SK-N-SH (cell line): ENCODE data around the gene WRAP73. TPM values are rescaled to one million over a fixed set of nuclear protein-coding genes. Genes with fewer than 3 reads are reported as not detected.

Experiments used
- CTCF ChIA-PET: fragments of 300-600, 350-600 bp; formaldehyde crosslinking; extraction: SDS; loops from one replicate; lab custom pipeline; 2021; lab: Yijun Ruan, JAX
- POLR2A ChIA-PET: fragments of 350-600 bp; sonication (Branson Sonifier 250); formaldehyde crosslinking; extraction: SDS; loops from one replicate; lab custom pipeline; 2020; ENCODE audit warnings: antibody characterized with exemption, inconsistent platforms; lab: Yijun Ruan, JAX
- DNase-seq: peaks from one replicate; pipeline ENCODE4 v3.0.0; 2012
- H2AFZ ChIP-seq: fragments of 200-600 bp; sonication (generic); 2 replicates; pipeline ENCODE4 v1.8.1; 2016; ENCODE audit warnings: antibody characterized with exemption, mild to moderate bottlenecking, low read depth
- H3F3A ChIP-seq: fragments of 200-600 bp; sonication (generic); replicated peaks from 2 replicates; pipeline ENCODE3; 2016; ENCODE audit warnings: antibody characterized with exemption, mild to moderate bottlenecking; ENCODE audit not compliant: insufficient read depth
- H3K27ac ChIP-seq, 2 experiments: fragments of 200-500 bp in 1 of 2; fragments of 200-600 bp in 1 of 2; sonication (Bioruptor generic) in 1 of 2; sonication (generic), shearing (Covaris generic) in 1 of 2; 2 replicates each; pipeline versions ENCODE4 v1.5.1 to v1.6.1; 2014 to 2016; ENCODE audit warnings: low read depth in 2 of 2, inconsistent platforms in 1 of 2, low read length in 1 of 2, mild to moderate bottlenecking in 1 of 2, mixed read lengths in 1 of 2
- H3K27me3 ChIP-seq: fragments of 200-600 bp; sonication (generic), shearing (Covaris generic); 2 replicates; pipeline ENCODE4 v1.6.1; 2016; ENCODE audit warnings: mixed run types; ENCODE audit not compliant: insufficient read depth
- H3K36me3 ChIP-seq, 2 experiments: fragments of 200-500 bp in 1 of 2; fragments of 200-600 bp in 1 of 2; sonication (Bioruptor generic) in 1 of 2; sonication (generic) in 1 of 2; replicated peaks in 1 of 2; 2 replicates each; pipeline versions ENCODE3 to v1.5.1; 2014 to 2016; ENCODE audit warnings: low read length in 1 of 2, mild to moderate bottlenecking in 1 of 2; ENCODE audit not compliant: insufficient read depth in 2 of 2, control insufficient read depth in 1 of 2
- H3K4me1 ChIP-seq, 2 experiments: fragments of 200-500 bp in 1 of 2; fragments of 200-600 bp in 1 of 2; sonication (Bioruptor generic) in 1 of 2; sonication (generic), shearing (Covaris generic) in 1 of 2; 2 replicates each; pipeline versions ENCODE4 v1.5.1 to v1.6.1; 2014 to 2016; ENCODE audit warnings: low read depth in 1 of 2, low read length in 1 of 2, mixed run types in 1 of 2; ENCODE audit not compliant: insufficient read depth in 2 of 2, control insufficient read depth in 1 of 2
- H3K4me2 ChIP-seq: fragments of 200-600 bp; sonication (generic), shearing (Covaris generic); 2 replicates; pipeline ENCODE4 v1.6.1; 2017; ENCODE audit warnings: mixed run types
- H3K4me3 ChIP-seq, 2 experiments: fragments of 200-500 bp in 1 of 2; fragments of 200-600 bp in 1 of 2; sonication (Bioruptor generic) in 1 of 2; sonication (generic), shearing (Covaris generic) in 1 of 2; 2 replicates each; pipeline versions ENCODE4 v1.5.1 to v1.8.1; 2014 to 2016; ENCODE audit warnings: low read depth in 2 of 2, inconsistent platforms in 1 of 2, low read length in 1 of 2, mild to moderate bottlenecking in 1 of 2, mixed read lengths in 1 of 2, moderate library complexity in 1 of 2
- H3K79me2 ChIP-seq: fragments of 200-600 bp; sonication (generic); 2 replicates; pipeline ENCODE4 v1.8.1; 2017; ENCODE audit warnings: mild to moderate bottlenecking; ENCODE audit not compliant: insufficient read depth
- H3K9ac ChIP-seq: fragments of 200-600 bp; sonication (generic); 2 replicates; pipeline ENCODE4 v1.6.1; 2017; ENCODE audit warnings: mixed run types
- H3K9me2 ChIP-seq: fragments of 200-600 bp; sonication (generic); 2 replicates; pipeline ENCODE4 v1.6.1; 2017; ENCODE audit warnings: mixed run types
- H3K9me3 ChIP-seq: fragments of 200-600 bp; sonication (generic); 2 replicates; pipeline ENCODE4 v1.6.1; 2017; ENCODE audit warnings: mixed run types, mild to moderate bottlenecking, moderate library complexity
- H4K20me1 ChIP-seq: fragments of 200-600 bp; sonication (generic); 2 replicates; pipeline ENCODE4 v1.6.1; 2017; ENCODE audit warnings: mild to moderate bottlenecking, mixed run types; ENCODE audit not compliant: insufficient read depth
- CHD2 ChIP-seq: fragments of 150-350 bp; IDR thresholded peaks from 2 replicates; pipeline ENCODE4 v1.6.1; 2018; ENCODE audit warnings: low read length; ENCODE audit not compliant: partially characterized antibody
- ELF1 ChIP-seq: IDR thresholded peaks from 2 replicates; pipeline ENCODE4 v1.4.0; 2012
- EP300 ChIP-seq, 2 experiments: IDR thresholded peaks; 2 replicates each; pipeline versions ENCODE4 v1.4.0 to v1.6.1; 2012; ENCODE audit warnings: borderline replicate concordance in 1 of 2, low read depth in 1 of 2, low read length in 1 of 2
- EZH2phosphoT487 ChIP-seq: fragments of 200-600 bp; sonication (generic); IDR thresholded peaks from 2 replicates; pipeline ENCODE4 v1.6.1; 2017; ENCODE audit warnings: low read depth, mixed run types, mild to moderate bottlenecking, antibody characterized with exemption, moderate library complexity, borderline replicate concordance
- FOSL2 ChIP-seq: IDR thresholded peaks from 2 replicates; pipeline ENCODE4 v1.4.0; 2012; ENCODE audit warnings: low read depth, mild to moderate bottlenecking, moderate library complexity, borderline replicate concordance
- GABPA ChIP-seq: IDR thresholded peaks from 2 replicates; pipeline ENCODE4 v1.4.0; 2012; ENCODE audit warnings: low read depth, mild to moderate bottlenecking
- GATA2 ChIP-seq: sonication (generic); formaldehyde crosslinking; IDR thresholded peaks from 2 replicates; pipeline ENCODE4 v1.5.0; 2020; ENCODE audit warnings: mild to moderate bottlenecking, missing genetic modification reagents
- MXI1 ChIP-seq: IDR thresholded peaks from 2 replicates; pipeline ENCODE4 v1.6.1; 2012; ENCODE audit warnings: mild to moderate bottlenecking, low read depth, low read length, improper control_type of control experiment
- NFIC ChIP-seq: IDR thresholded peaks from 2 replicates; pipeline ENCODE4 v1.4.0; 2012; ENCODE audit warnings: borderline replicate concordance
- PBX3 ChIP-seq: IDR thresholded peaks from 2 replicates; pipeline ENCODE4; 2012
- RCOR1 ChIP-seq: fragments of 150-350 bp; IDR thresholded peaks from 2 replicates; pipeline ENCODE4 v1.6.1; 2017; ENCODE audit warnings: antibody characterized with exemption, low read length
- RXRA ChIP-seq: IDR thresholded peaks from 2 replicates; pipeline ENCODE4 v1.4.0; 2012; ENCODE audit warnings: low read depth, mild to moderate bottlenecking, borderline replicate concordance
- SIN3A ChIP-seq: IDR thresholded peaks from 2 replicates; pipeline ENCODE4 v1.6.1; 2012; ENCODE audit warnings: low read depth, mild to moderate bottlenecking, low read length, moderate library complexity, borderline replicate concordance
- TCF12 ChIP-seq: IDR thresholded peaks from 2 replicates; pipeline ENCODE4 v1.4.0; 2012
- TEAD4 ChIP-seq: IDR thresholded peaks from 2 replicates; pipeline ENCODE4 v1.4.0; 2012; ENCODE audit warnings: mild to moderate bottlenecking, borderline replicate concordance; ENCODE audit not compliant: insufficient read depth
- WGBS: methylation state at CpG from one replicate; pipeline ENCODE4 v1.1.6; 2017; ENCODE audit warnings: low lambda C conversion rate; 5-methylcytosine and 5-hydroxymethylcytosine counted together
- polyA plus RNA-seq, 3 experiments: library from polyadenylated mRNA; depleted of rRNA; stranded (reverse); fragments of >200 nt; gene quantifications; 2 replicates each; pipeline ENCODE4 v1.2.3, GENCODE V29; 2012
- TF ChIP-seq, protein P1 (sequence below): fragments of 150-350 bp; IDR thresholded peaks from 2 replicates; pipeline ENCODE4 v1.6.1; 2016; ENCODE audit warnings: mild to moderate bottlenecking, low read depth, low read length
- TF ChIP-seq, protein P2 (sequence below): IDR thresholded peaks from 2 replicates; pipeline ENCODE4 v1.4.0; 2012; ENCODE audit warnings: low read depth, borderline replicate concordance

The WRAP73 gene
- polyA plus RNA-seq, 1 of the 3 experiments (the other 2 are of a cell fraction): 61.9 TPM

GRCh38 chr1:3664700-3665375, 14.9 kb upstream of the WRAP73 start:
- H3K79me2 ChIP-seq: no peaks in the 10 kb centered on the region
- ChIA-PET CTCF (interaction anchor here (1.1 to 1.7 kb wide), 2 partner anchors 31 to 60 kb away, joined by 4 to 5 read pairs; no protein-coding TSS in a partner anchor), POLR2A (no interaction called here)
- H3K9me3 ChIP-seq: no peaks in the 10 kb centered on the region
- no peak overlapping the region for H2AFZ ChIP-seq
- TF ChIP-seq, protein P1, sequence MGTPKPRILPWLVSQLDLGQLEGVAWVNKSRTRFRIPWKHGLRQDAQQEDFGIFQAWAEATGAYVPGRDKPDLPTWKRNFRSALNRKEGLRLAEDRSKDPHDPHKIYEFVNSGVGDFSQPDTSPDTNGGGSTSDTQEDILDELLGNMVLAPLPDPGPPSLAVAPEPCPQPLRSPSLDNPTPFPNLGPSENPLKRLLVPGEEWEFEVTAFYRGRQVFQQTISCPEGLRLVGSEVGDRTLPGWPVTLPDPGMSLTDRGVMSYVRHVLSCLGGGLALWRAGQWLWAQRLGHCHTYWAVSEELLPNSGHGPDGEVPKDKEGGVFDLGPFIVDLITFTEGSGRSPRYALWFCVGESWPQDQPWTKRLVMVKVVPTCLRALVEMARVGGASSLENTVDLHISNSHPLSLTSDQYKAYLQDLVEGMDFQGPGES: no peak
- TF ChIP-seq TEAD4 (no peak), RXRA (no peak), MXI1 (no peak), PBX3 (no peak), TCF12 (no peak), EZH2phosphoT487 (no peak), CHD2 (no peak), EP300 (IDR thresholded peaks at IDR 0.05; ENCODE audit: borderline replicate concordance in 1 of 2, low read depth in 1 of 2, low read length in 1 of 2) (no peak), ELF1 (no peak), FOSL2 (no peak), RCOR1 (no peak), SIN3A (no peak), GABPA (no peak), NFIC (no peak), GATA2 (CRISPR knock-in tag) (no peak)
- TF ChIP-seq, protein P2, sequence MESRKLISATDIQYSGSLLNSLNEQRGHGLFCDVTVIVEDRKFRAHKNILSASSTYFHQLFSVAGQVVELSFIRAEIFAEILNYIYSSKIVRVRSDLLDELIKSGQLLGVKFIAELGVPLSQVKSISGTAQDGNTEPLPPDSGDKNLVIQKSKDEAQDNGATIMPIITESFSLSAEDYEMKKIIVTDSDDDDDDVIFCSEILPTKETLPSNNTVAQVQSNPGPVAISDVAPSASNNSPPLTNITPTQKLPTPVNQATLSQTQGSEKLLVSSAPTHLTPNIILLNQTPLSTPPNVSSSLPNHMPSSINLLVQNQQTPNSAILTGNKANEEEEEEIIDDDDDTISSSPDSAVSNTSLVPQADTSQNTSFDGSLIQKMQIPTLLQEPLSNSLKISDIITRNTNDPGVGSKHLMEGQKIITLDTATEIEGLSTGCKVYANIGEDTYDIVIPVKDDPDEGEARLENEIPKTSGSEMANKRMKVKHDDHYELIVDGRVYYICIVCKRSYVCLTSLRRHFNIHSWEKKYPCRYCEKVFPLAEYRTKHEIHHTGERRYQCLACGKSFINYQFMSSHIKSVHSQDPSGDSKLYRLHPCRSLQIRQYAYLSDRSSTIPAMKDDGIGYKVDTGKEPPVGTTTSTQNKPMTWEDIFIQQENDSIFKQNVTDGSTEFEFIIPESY: no peak
- WGBS: 87% methylated on average over 14 of the region's 14 CpGs
- H3K36me3 ChIP-seq: no peaks in the 10 kb centered on the region
- H3K4me2 ChIP-seq: no peak overlapping the region
- H3K4me1 ChIP-seq: peaks cover 0 to 14% of the 10 kb centered on the region in 2 experiments; a peak in 1 of 4 replicates
- no peak overlapping the region for H3K9ac ChIP-seq
- no peaks in the 10 kb centered on the region for H3K9me2 ChIP-seq
- no peaks in the 10 kb centered on the region for H3K27me3 ChIP-seq
- no peak for DNase-seq
- H3K4me3 ChIP-seq: no peak overlapping the region
- H3F3A ChIP-seq: no peaks in the 10 kb centered on the region
- no peaks in the 10 kb centered on the region for H4K20me1 ChIP-seq
- H3K27ac ChIP-seq: no peak overlapping the region
